Kidney (tissue), 14 donors: ENCODE data around the gene ACER2. TPM values are rescaled to one million over a fixed set of nuclear protein-coding genes. Genes with fewer than 3 reads are reported as not detected.
A peak's percentile ranks its signal among the peaks of the same experiment; 100 is the strongest.

Source experiments
- DNase-seq, 5 donors: peaks; one replicate each; pipeline ENCODE4 v3.0.0-alpha.2; 2013 to 2020
- FAIRE-seq: peaks from 2 replicates; lab custom pipeline; 2012; peaks lifted over from hg19 to GRCh38; lab: Jason Lieb, UNC
- H3K27ac ChIP-seq, 2 donors: one replicate each; pipeline ENCODE4 v1.7.0; 2013; ENCODE audit warnings: low read depth in 2 of 2, low read length in 2 of 2, inconsistent platforms in 1 of 2
- H3K27me3 ChIP-seq: one replicate; pipeline ENCODE4 v1.7.1; 2013; ENCODE audit warnings: low read length, inconsistent platforms; ENCODE audit not compliant: control insufficient read depth, insufficient read depth
- H3K36me3 ChIP-seq, 3 donors: one replicate each; pipeline versions ENCODE4 v1.7.0 to v1.7.1; 2013; ENCODE audit warnings: low read length in 3 of 3, control low read depth in 1 of 3, inconsistent platforms in 1 of 3; ENCODE audit not compliant: insufficient read depth in 3 of 3, control insufficient read depth in 2 of 3
- H3K4me1 ChIP-seq, 3 donors: one replicate each; pipeline versions ENCODE4 v1.7.0 to v1.7.1; 2013; ENCODE audit warnings: low read length in 3 of 3, inconsistent platforms in 1 of 3, low read depth in 1 of 3; ENCODE audit not compliant: control insufficient read depth in 2 of 3, insufficient read depth in 2 of 3
- H3K4me3 ChIP-seq, 3 donors: one replicate each; pipeline versions ENCODE4 v1.7.0 to v1.8.1; 2013; ENCODE audit warnings: low read length in 3 of 3, control low read depth in 1 of 3, inconsistent platforms in 1 of 3
- H3K9ac ChIP-seq, 3 donors: one replicate each; pipeline versions ENCODE4 v1.7.0 to v1.7.1; 2013; ENCODE audit warnings: low read length in 3 of 3, control low read depth in 1 of 3, inconsistent platforms in 1 of 3
- H3K9me3 ChIP-seq, 3 donors: one replicate each; pipeline versions ENCODE4 v1.7.0 to v1.7.1; 2013; ENCODE audit warnings: low read length in 3 of 3, control low read depth in 1 of 3, inconsistent platforms in 1 of 3; ENCODE audit not compliant: control insufficient read depth in 2 of 3, insufficient read depth in 1 of 3
- intact Hi-C: fragments of 100-400 bp; cut with DNase I; formaldehyde crosslinking; loops from one replicate; pipeline ENCODE4 v1.11.1; 2022
- polyA plus RNA-seq: library from polyadenylated mRNA; stranded (reverse); fragments of 350-450 nt; fragmentation: Illumina TruSeq; extraction: RNeasy Lipid Tissue Mini Kit (QIAGEN cat#74804); gene quantifications from one replicate; pipeline ENCODE4 v1.2.3, GENCODE V29; 2014; ENCODE audit warnings: low read depth, low replicate concordance; ENCODE audit not compliant: insufficient read depth
- total RNA-seq: library from RNA; stranded (reverse); fragmentation: NEBNext Ultra II Directional; extraction: Animal tissue kit (Norgen Biotek cat#: 25700); gene quantifications from one replicate; pipeline ENCODE4 v1.2.1, GENCODE V29; 2021
- TF ChIP-seq, protein P1 (sequence below): IDR thresholded peaks from 3 replicates; pipeline ENCODE4 v1.5.1; 2012; ENCODE audit warnings: mild to moderate bottlenecking, moderate library complexity, borderline replicate concordance; ENCODE audit not compliant: insufficient read depth; ENCODE audit errors: extremely low read depth
- donor health status: control.
- donor health status: control.
- donor health status: control.
- donor health status: control.
- donor health status: control.
- donor health status: DM: yes; HTN: yes; CAD: no.
- donor health status: Normal renal cell carcinoma (clear cell type).

Gene ACER2
- total and polyA plus RNA-seq, 2 donors from 2014 or later = 0.28 to 4.2 TPM

DNA sequence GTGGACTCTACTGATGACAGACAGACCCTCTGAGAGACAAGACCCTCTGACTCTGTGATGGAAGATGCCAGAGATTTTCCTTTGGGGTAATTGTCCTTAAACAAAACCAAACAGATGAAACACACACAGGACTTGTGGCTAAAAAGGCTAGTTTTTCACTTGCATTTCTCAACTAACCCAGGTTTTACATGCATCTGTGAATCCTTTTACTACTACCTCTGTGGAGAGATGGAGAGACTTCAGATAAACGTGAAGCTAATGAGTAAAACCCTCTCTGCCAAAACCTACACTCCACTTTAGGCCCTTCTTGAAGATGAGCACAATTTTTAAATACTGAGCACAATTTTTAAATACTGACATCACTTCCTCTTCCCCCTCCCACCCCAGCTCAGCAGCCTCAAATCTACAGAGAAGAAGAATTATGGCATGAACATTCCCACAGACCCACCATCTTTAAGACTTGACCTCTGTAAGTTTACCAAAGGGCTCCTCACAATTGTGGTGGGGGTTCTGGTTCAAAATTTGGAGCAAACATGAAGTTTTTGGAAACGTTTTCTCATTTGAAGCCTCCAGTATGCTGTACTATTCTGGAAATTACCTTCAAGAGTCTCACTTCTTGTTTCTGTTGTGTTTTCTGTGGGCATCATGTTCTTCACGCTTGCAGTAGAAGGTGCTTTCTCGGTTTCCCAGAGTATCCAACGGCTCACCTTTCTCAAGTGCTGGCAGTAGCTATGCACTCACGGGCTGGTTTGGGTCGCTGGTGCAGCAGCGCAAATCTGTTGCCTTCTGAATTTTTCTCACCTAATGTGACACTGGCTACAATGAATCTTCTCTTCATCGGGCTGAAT, 42.7 kb downstream of the ACER2 start:
- no peaks in the 10 kb centered on the region for H3K27me3 ChIP-seq
- H3K36me3 ChIP-seq = peaks cover 0 to 4% (median 0%) of the 10 kb centered on the region in 3 donors
- H3K9ac ChIP-seq = no peak overlapping the region
- H3K27ac ChIP-seq = no peak overlapping the region
- FAIRE-seq (no peak), DNase-seq (no peak)
- intact Hi-C loops = no loop called here
- no peaks in the 10 kb centered on the region for H3K9me3 ChIP-seq
- H3K4me1 ChIP-seq = no peaks in the 10 kb centered on the region
- TF ChIP-seq, protein P1, sequence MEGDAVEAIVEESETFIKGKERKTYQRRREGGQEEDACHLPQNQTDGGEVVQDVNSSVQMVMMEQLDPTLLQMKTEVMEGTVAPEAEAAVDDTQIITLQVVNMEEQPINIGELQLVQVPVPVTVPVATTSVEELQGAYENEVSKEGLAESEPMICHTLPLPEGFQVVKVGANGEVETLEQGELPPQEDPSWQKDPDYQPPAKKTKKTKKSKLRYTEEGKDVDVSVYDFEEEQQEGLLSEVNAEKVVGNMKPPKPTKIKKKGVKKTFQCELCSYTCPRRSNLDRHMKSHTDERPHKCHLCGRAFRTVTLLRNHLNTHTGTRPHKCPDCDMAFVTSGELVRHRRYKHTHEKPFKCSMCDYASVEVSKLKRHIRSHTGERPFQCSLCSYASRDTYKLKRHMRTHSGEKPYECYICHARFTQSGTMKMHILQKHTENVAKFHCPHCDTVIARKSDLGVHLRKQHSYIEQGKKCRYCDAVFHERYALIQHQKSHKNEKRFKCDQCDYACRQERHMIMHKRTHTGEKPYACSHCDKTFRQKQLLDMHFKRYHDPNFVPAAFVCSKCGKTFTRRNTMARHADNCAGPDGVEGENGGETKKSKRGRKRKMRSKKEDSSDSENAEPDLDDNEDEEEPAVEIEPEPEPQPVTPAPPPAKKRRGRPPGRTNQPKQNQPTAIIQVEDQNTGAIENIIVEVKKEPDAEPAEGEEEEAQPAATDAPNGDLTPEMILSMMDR = no peak
- H3K4me3 ChIP-seq = no peak overlapping the region

- FAIRE-seq (no peak), DNase-seq (no peak)
- H3K36me3 ChIP-seq = peaks cover 0 to under 1% (median 0%) of the 10 kb centered on the region in 3 donors
- no peaks in the 10 kb centered on the region for H3K4me1 ChIP-seq
- intact Hi-C loops = no loop called here
- no peak overlapping the region for H3K9ac ChIP-seq
- no peaks in the 10 kb centered on the region for H3K9me3 ChIP-seq
- H3K27me3 ChIP-seq = no peaks in the 10 kb centered on the region
- H3K4me3 ChIP-seq = no peak overlapping the region
- no peak overlapping the region for H3K27ac ChIP-seq
- TF ChIP-seq, protein P1 = no peak
These were observed 47.6 kb downstream of the ACER2 start for GRCh38 chr9:19456426-19456825.

GRCh38 chr9:19456996-19457692, 48.3 kb downstream of the ACER2 start:
- DNase-seq = peak in 4 of 5 donors; percentile 81 to 90 (median 82)
- no peaks in the 10 kb centered on the region for H3K4me1 ChIP-seq
- H3K27ac ChIP-seq = no peak overlapping the region
- no peaks in the 10 kb centered on the region for H3K9me3 ChIP-seq
- peak overlapping the region in 2 of 3 donors; percentile 16 to 19 for H3K9ac ChIP-seq
- H3K36me3 ChIP-seq = no peaks in the 10 kb centered on the region
- no peaks in the 10 kb centered on the region for H3K27me3 ChIP-seq
- FAIRE-seq = peak; percentile 25
- peak overlapping the region; percentile 37 to 45 (median 40) for H3K4me3 ChIP-seq
- intact Hi-C loops = no loop called here
- TF ChIP-seq, protein P1 = peak; percentile 91
